ENCODE data around the gene WNT9A.

DNA sequence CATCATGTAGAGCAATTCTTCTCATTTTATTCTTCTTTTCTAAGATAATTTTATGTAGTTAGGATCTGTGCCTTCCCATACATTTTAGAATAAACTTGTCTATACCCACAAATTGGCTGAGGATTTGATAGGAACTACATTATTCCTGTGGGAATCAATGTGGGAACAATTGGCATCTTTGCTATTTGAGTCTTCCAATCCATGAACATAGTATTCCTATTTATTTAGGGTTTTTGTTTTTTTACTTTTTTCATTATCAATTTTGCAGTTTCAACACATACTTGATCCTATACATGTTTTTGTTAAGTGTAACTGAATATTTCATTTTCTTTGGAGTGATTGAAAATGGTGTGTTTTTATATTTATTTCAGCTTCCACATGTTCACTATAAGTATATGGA is 8.1 kb upstream of the WNT9A start:
- TF ChIP-seq, protein P1, sequence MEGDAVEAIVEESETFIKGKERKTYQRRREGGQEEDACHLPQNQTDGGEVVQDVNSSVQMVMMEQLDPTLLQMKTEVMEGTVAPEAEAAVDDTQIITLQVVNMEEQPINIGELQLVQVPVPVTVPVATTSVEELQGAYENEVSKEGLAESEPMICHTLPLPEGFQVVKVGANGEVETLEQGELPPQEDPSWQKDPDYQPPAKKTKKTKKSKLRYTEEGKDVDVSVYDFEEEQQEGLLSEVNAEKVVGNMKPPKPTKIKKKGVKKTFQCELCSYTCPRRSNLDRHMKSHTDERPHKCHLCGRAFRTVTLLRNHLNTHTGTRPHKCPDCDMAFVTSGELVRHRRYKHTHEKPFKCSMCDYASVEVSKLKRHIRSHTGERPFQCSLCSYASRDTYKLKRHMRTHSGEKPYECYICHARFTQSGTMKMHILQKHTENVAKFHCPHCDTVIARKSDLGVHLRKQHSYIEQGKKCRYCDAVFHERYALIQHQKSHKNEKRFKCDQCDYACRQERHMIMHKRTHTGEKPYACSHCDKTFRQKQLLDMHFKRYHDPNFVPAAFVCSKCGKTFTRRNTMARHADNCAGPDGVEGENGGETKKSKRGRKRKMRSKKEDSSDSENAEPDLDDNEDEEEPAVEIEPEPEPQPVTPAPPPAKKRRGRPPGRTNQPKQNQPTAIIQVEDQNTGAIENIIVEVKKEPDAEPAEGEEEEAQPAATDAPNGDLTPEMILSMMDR (conservative IDR thresholded peaks at IDR 0.05; ENCODE audit: low read depth, low read length) = no peak
- TF ChIP-seq EZH2 (IDR thresholded peaks at IDR 0.05; ENCODE audit: borderline replicate concordance, low read depth, low read length, poor library complexity, severe bottlenecking) = no peak

All from A673 (cell line).